NCI-H2029 treated with DMSO at 0.1 percent for 48 hours (cell line): ENCODE results near the gene KCTD21.

Source experiments
- DNase-seq: peaks from one replicate; lab custom pipeline; 2025; lab: John Stamatoyannopoulos, UW

KCTD21 gene

DNA sequence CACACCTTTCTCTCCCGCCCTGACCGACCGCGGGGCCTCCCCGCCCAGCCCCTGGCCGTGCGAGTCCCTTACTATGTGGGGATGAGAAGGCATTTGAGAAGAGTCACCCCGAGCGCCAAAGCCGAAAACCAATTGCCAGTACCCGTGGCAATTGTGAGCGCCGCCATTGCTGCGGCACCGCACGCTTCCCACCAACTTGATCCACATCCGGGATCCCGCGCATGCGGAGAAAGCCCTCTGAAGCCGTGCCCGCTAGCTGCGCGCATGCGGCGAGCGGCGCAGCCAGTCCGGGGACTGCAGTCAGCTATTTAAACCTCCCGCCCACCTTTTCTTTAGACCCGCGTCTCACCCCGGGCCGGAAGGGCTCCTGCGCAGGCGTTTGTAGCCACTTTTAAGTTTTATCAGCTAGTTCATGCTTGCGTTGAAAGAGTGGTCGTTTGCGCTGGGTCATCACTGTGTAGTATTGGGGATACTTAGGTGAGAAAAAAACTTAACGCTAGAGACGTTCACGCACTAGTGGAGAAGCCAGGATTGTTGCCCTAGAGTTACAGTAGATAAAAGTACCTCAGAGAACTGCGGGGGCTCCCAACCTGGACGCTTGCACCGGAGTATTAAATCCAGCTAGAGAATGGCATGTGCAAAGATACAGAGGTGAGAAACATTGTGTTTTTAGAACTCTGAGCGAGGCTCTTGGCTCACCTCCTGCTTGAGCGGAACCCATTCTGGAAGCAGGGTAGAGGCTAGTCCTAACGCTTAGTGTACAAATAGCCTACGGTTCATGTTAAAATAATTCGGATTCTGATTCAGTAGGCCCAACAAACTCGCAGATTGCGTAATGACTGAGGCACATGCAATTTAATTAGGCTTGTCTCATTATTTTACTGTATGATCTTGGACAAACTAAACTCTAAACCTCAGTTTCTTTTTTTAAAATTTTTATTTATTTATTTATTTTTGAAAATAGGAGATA lies 48.7 kb downstream of the KCTD21 start, which contains the start of gene ALG8:
ALG8 (minus strand) TSS at position 205 of the 970 bp plus-strand sequence; CDS start at position 167, 38 bp downstream.
- peak; percentile 78 for DNase-seq

DNA sequence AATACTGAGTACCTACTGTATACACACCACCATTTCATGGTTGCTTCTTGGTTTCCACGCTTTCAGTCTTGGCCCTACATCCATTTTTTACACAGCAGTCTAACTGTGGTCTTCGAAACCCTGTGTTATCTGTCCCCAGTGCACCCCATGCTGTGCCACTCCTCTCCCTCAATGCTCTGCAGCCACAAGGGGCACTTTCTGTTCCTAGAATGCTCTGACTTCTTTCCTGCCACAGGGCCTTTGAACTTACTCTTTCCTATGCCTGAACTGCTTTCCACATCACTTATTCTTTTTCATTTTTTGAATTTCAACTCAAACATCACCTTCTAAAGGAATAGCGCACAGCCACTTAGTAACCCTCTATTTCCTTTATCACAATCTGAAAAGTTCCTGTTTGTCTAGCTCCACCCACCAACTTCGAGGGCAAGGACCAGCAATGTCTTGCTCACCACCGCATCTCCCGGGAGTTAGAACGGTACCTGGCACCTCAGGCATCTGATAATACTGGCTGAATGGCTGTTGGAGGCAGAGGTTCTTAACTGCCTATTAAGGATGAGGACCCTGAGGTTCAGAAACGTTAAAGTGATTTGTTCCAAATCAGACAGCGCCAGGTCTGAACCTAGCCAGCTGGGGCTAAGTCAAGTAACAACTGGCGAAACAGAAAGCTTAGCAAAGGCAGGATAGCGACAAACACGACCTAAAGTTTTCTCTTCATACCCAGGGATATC lies 49.6 kb downstream of the KCTD21 start:
- no peak for DNase-seq

DNA sequence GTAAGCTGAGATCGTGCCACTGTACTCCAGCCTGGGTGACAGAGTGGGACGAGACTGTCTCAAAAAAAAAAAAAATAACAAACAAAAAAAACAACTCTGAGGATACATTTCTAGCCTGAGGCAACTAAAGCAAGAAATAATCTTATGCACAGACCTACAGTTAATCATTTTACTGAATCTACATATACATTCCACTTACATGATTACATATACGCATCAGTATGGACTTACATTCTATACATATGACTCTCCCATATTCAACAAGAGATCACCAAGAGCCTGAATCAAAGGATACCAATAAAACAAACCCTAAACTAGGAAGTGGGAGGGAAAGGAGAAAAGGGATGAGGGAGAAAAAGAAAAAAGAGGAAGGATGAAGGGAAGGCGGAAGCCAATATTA lies 50.1 kb downstream of the KCTD21 start:
- no peak for DNase-seq

DNA sequence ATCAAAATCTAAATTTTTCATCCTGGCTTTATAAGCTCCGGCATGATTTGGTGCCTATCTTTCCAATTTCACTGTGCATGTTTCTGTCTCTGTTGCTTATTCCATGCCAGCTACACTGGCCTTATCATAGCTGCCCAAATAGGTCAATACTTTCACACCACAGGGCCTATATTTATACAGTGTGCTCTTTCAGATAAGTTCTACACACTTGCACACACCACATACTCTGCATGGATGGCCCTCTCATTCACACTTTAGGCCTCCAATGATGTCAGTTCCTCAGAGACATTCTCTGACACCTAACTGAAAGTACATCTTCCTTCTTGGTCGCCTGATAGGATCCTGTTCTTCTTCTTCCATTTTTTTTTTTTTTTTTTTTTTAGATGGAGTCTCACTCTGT lies 56.0 kb downstream of the KCTD21 start:
- DNase-seq = no peak

DNA sequence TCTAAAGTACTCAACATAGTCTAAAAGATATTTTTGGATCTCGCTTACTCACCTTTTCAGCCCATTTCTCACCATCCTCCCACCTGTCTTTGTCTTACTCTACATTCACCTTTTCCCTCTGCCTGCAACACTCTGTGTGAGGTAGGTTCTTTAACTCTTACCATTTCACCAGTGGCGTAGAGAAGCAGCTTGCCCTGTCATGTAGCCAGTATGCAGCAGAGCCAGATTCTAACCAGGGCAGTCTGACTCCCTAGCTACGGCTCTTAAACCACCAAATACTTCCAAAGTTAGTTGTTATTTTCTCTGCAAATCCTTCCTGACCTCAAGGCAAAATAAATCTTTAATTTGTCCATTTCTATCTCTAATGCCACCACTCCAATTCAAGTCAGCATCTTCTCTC lies 56.5 kb downstream of the KCTD21 start:
- no peak for DNase-seq

DNA sequence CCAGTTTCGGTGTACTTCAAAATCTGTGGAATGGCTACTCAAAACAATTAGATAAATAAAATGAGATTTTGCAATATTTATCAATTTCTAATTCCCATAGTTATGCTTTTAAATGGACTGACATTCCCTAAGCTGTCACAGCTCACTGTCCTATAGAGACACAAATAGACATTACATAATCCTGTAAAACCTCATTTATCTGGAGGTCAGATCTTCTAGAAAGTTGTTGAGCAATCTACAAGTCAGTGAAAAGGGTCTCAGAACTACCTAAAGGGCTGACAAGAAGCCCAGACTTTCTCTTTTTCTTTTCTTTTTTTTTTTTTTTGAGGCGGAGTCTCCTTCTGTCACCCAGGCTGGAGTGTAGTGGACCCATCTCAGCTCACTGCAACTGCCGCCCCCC lies 61.0 kb downstream of the KCTD21 start:
- DNase-seq = no peak
